Keratinocyte (primary cell): ENCODE results near the gene PIK3C3.

Source experiments
- CTCF ChIP-seq, 3 experiments: IDR thresholded peaks in 1 of 3; conservative IDR thresholded peaks in 1 of 3; optimal IDR thresholded peaks in 1 of 3; 2 replicates in 2 of 3; 3 replicates in 1 of 3; pipeline versions ENCODE3 to v1.5.1; 2011; ENCODE audit warnings: low read length in 3 of 3, mild to moderate bottlenecking in 3 of 3, moderate library complexity in 2 of 3, control low read depth in 1 of 3, inconsistent platforms in 1 of 3; ENCODE audit not compliant: insufficient read depth in 2 of 3; ENCODE audit errors: extremely low read depth in 1 of 3
- EZH2 ChIP-seq: IDR thresholded peaks from one replicate; pipeline ENCODE4 v1.6.1; 2012; ENCODE audit warnings: inconsistent platforms, mild to moderate bottlenecking, low read length, moderate library complexity

- TF ChIP-seq CTCF (optimal IDR thresholded peaks at IDR 0.05 in 1 of 3, IDR thresholded peaks at IDR 0.05 in 1 of 3, conservative IDR thresholded peaks at IDR 0.05 in 1 of 3; ENCODE audit: extremely low read depth in 1 of 3, insufficient read depth in 2 of 3, low read length in 3 of 3) (no peak), EZH2 (no peak)
Observed at GRCh38 chr18:42107691-42108450, 152.8 kb downstream of the PIK3C3 start.
